K562 (cell line): Measurements from ENCODE around the gene KHDC1. TPM values are rescaled to one million over a fixed set of nuclear protein-coding genes. Genes with fewer than 3 reads are reported as not detected.

Experiments
- ATAC-seq: fragments of 200-7000 bp; cut with Tn5 transposase; 3 replicates; pipeline ENCODE4 v1.9.1; 2020; ENCODE audit warnings: moderate library complexity
- BruUV-seq: library from RNA; stranded (reverse); fragments of 400-500 nt; replicated peaks from 2 replicates; lab custom pipeline; 2021; lab: Mats Ljungman, UMichigan
- CTCF ChIA-PET: fragments of 300-600 bp; formaldehyde crosslinking; extraction: SDS; loops from one replicate; lab custom pipeline; 2021; ENCODE audit warnings: low intra/inter-chr PET ratio; lab: Yijun Ruan, JAX
- POLR2A ChIA-PET: fragments of 300-600, 350-650 bp; sonication (Branson Sonifier 250); formaldehyde crosslinking; extraction: SDS; loops from one replicate; lab custom pipeline; 2021; ENCODE audit warnings: antibody characterized with exemption, inconsistent platforms; lab: Yijun Ruan, JAX
- DNase-seq, 4 experiments: peaks; one replicate each; pipeline versions ENCODE4 v3.0.0 to v3.0.0-alpha.2; 2011 to 2018; ENCODE audit warnings: low spot score in 3 of 4, mixed read lengths in 3 of 4; ENCODE audit errors: extremely low read depth in 1 of 4
- FAIRE-seq: peaks from 2 replicates; lab custom pipeline; 2011; peaks lifted over from hg19 to GRCh38; lab: Jason Lieb, UNC
- H2AFZ ChIP-seq: 2 replicates; pipeline ENCODE4 v1.6.0; 2011; ENCODE audit warnings: low read depth, low read length, control low read depth, inconsistent platforms
- H3K27ac ChIP-seq: fragments of 200-600 bp; 3 replicates; pipeline ENCODE4 v1.8.0; 2011; ENCODE audit warnings: low read depth, mild to moderate bottlenecking, control low read depth, inconsistent platforms, low read length, moderate library complexity, mixed read lengths; ENCODE audit errors: extremely low read depth
- H3K27me3 ChIP-seq, 2 experiments: fragments of 300-600 bp in 1 of 2; 2 replicates in 1 of 2; 3 replicates in 1 of 2; pipeline versions ENCODE4 v1.6.0 to v1.8.0; 2011; ENCODE audit warnings: inconsistent platforms in 2 of 2, low read length in 2 of 2, mild to moderate bottlenecking in 1 of 2, mixed read lengths in 1 of 2, moderate library complexity in 1 of 2; ENCODE audit not compliant: control insufficient read depth in 2 of 2, insufficient read depth in 2 of 2
- H3K36me3 ChIP-seq: fragments of 300-600 bp; 3 replicates; pipeline ENCODE4 v1.8.0; 2011; ENCODE audit warnings: mild to moderate bottlenecking, low read length, inconsistent platforms; ENCODE audit not compliant: control insufficient read depth, insufficient read depth
- H3K4me1 ChIP-seq, 2 experiments: fragments of 200-600 bp in 1 of 2; replicated peaks in 1 of 2; 2 replicates in 1 of 2; 3 replicates in 1 of 2; pipeline versions ENCODE4 v1.5.1 to v1.8.0; 2011; ENCODE audit warnings: inconsistent platforms in 2 of 2, low read length in 2 of 2, mild to moderate bottlenecking in 1 of 2, mixed read lengths in 1 of 2, moderate library complexity in 1 of 2; ENCODE audit not compliant: control insufficient read depth in 2 of 2, insufficient read depth in 2 of 2
- H3K4me2 ChIP-seq: 2 replicates; pipeline ENCODE4 v1.6.1; 2011; ENCODE audit warnings: low read length, control low read depth, inconsistent platforms, mixed read lengths; ENCODE audit not compliant: insufficient read depth
- H3K4me3 ChIP-seq: fragments of 200-600 bp; sonication (generic), shearing (Covaris generic); 2 replicates; pipeline ENCODE4 v1.5.1; 2016; ENCODE audit warnings: control low read depth, inconsistent platforms
- H3K79me2 ChIP-seq: fragments of 200-600 bp; 3 replicates; pipeline ENCODE4 v1.8.0; 2011; ENCODE audit warnings: low read length, inconsistent platforms; ENCODE audit not compliant: control insufficient read depth, insufficient read depth
- H3K9ac ChIP-seq, 2 experiments: 2 replicates each; pipeline versions ENCODE4 v1.6.0 to v1.6.1; 2011; ENCODE audit warnings: low read depth in 2 of 2, low read length in 2 of 2, control low read depth in 1 of 2, inconsistent platforms in 1 of 2, mild to moderate bottlenecking in 1 of 2, mixed read lengths in 1 of 2; ENCODE audit not compliant: insufficient read depth in 1 of 2
- H3K9me1 ChIP-seq: one replicate; pipeline ENCODE4 v1.6.0; 2011; ENCODE audit warnings: inconsistent platforms, mild to moderate bottlenecking, low read length, moderate library complexity; ENCODE audit not compliant: control insufficient read depth, insufficient read depth
- H3K9me3 ChIP-seq: replicated peaks from 2 replicates; pipeline ENCODE4 v1.5.1; 2011; ENCODE audit warnings: low read depth, low read length, inconsistent platforms; ENCODE audit not compliant: control insufficient read depth, insufficient read depth
- H4K20me1 ChIP-seq: replicated peaks from 2 replicates; pipeline ENCODE4 v1.6.1; 2011; ENCODE audit warnings: low read length, inconsistent platforms, mixed read lengths; ENCODE audit not compliant: control insufficient read depth, insufficient read depth
- AFF4 ChIP-seq: sonication (generic); formaldehyde crosslinking; IDR thresholded peaks from 2 replicates; pipeline ENCODE4 v1.8.0; 2023; ENCODE audit warnings: mild to moderate bottlenecking, missing genetic modification reagents
- BCOR ChIP-seq: fragments of 450-650 bp; IDR thresholded peaks from 2 replicates; pipeline ENCODE4 v1.6.1; 2016
- BRD4 ChIP-seq: fragments of 200-600 bp; sonication (generic); IDR thresholded peaks from 2 replicates; pipeline ENCODE4 v1.6.1; 2017; ENCODE audit warnings: inconsistent platforms
- JUN ChIP-seq, 2 experiments: sonication (generic) in 1 of 2; formaldehyde crosslinking in 1 of 2; IDR thresholded peaks; 2 replicates each; pipeline versions ENCODE4 v1.6.1 to v1.8.0; 2012 to 2022; ENCODE audit warnings: borderline replicate concordance in 2 of 2, mild to moderate bottlenecking in 2 of 2, improper control_type of control experiment in 1 of 2, low read depth in 1 of 2, low read length in 1 of 2, missing genetic modification reagents in 1 of 2
- KDM2B ChIP-seq: fragments of 250-450 bp; sonication (Bioruptor Pico); IDR thresholded peaks from 2 replicates; pipeline ENCODE4 v1.8.0; 2021; ENCODE audit warnings: mild to moderate bottlenecking, moderate library complexity
- MEF2A ChIP-seq: IDR thresholded peaks from 2 replicates; pipeline ENCODE4 v1.6.1; 2011; ENCODE audit warnings: low read depth, mild to moderate bottlenecking, low read length, moderate library complexity; ENCODE audit not compliant: control insufficient read depth
- MTA3 ChIP-seq: fragments of 450-650 bp; formaldehyde crosslinking; IDR thresholded peaks from 2 replicates; pipeline ENCODE4 v1.6.1; 2017; ENCODE audit warnings: mild to moderate bottlenecking, borderline replicate concordance
- PHB2 ChIP-seq: fragments of 450-650 bp; IDR thresholded peaks from 2 replicates; pipeline ENCODE4 v1.6.1; 2017; ENCODE audit warnings: low read depth
- ZBTB12 ChIP-seq: fragments of 250-450 bp; sonication (Bioruptor Pico); IDR thresholded peaks from 2 replicates; pipeline ENCODE4 v1.4.0; 2020
- ZNF146 ChIP-seq: IDR thresholded peaks from one replicate; pipeline ENCODE4 v1.6.1; 2018; ENCODE audit warnings: missing compliant biosample characterization; ENCODE audit not compliant: unreplicated experiment
- ZNF583 ChIP-seq: fragments of 250-450 bp; sonication (Bioruptor Pico); IDR thresholded peaks from 2 replicates; pipeline ENCODE4 v1.4.0; 2020
- WGBS: fragments of 100-300 bp; shearing (Covaris generic); methylation state at CpG from one replicate; pipeline ENCODE4 v1.1.6; 2016; ENCODE audit warnings: low coverage, mixed read lengths; ENCODE audit not compliant: insufficient coverage; ENCODE audit errors: missing lambda C conversion rate; 5-methylcytosine and 5-hydroxymethylcytosine counted together
- in situ Hi-C: fragments of 300-500 bp; cut with MboI; formaldehyde crosslinking; loops from 4 replicates; pipeline ENCODE4 v1.15.0; 2018; ENCODE audit warnings: inconsistent platforms, mixed read lengths
- intact Hi-C: fragments of 100-400 bp; cut with micrococcal nuclease; formaldehyde crosslinking; loops from 2 replicates; pipeline ENCODE4 v1.14.2; 2022
- polyA plus RNA-seq, 8 experiments: library from polyadenylated mRNA; depleted of rRNA in 4 of 8; stranded (reverse) in 5 of 8; unstranded in 3 of 8; fragments of >200 nt; fragmentation: Nextera tagmentation in 2 of 8; fragmentation: Illumina TruSeq in 1 of 8; extraction: Ambion mirVana in 2 of 8; extraction: Trizol in 1 of 8; gene quantifications; 2 replicates each; pipeline versions ENCODE4 v1.2.1 to v1.2.3, GENCODE V29; 2011 to 2014; ENCODE audit warnings: inconsistent platforms in 1 of 8, missing spikeins in 1 of 8
- total RNA-seq, 7 experiments: library from RNA; depleted of rRNA in 6 of 7; stranded (reverse); fragments of >200 nt in 6 of 7; fragmentation: Illumina TruSeq in 2 of 7; extraction: Trizol in 2 of 7; gene quantifications; 2 replicates each; pipeline versions ENCODE4 v1.2.1 to v1.2.3, GENCODE V29; 2011 to 2021; ENCODE audit warnings: low replicate concordance in 1 of 7

KHDC1 gene
- total and polyA plus RNA-seq, 9 of the 15 experiments (the other 6 are each of a cell fraction or from before 2014, with no cell fraction given), result 2.5 to 19.5 (median 8.0) TPM

- TF ChIP-seq KDM2B (CRISPR knock-in tag) (no peak), MTA3 (no peak), MEF2A (no peak), PHB2 (no peak), BCOR (0 out of 2 replicates have a peak, but pooled peaks have one; percentile 22), ZNF583 (CRISPR knock-in tag) (no peak), JUN (IDR thresholded peaks at IDR 0.05; ENCODE audit: borderline replicate concordance, low read depth, low read length) (no peak), JUN (CRISPR knock-in tag; IDR thresholded peaks at IDR 0.05; ENCODE audit: borderline replicate concordance) (no peak), ZNF146 (peak; percentile 93)
Observed at GRCh38 chr6:73216859-73217258, 46.1 kb downstream of the KHDC1 start (continued).

- 0% methylated on average over 9 of the region's 9 CpGs for WGBS
- no TSS peak for BruUV-seq
- POLR2A ChIA-PET, result no interaction called here
Observed at GRCh38 chr6:73209117-73209516, 53.9 kb downstream of the KHDC1 start.

More at GRCh38 chr6:73209117-73209516, 53.9 kb downstream of the KHDC1 start:
- Histone ChIP-seq H3K4me1 (no peaks in the 10 kb centered on the region), H3K4me3 (no peak overlapping the region), H3K27me3 (peaks cover 4 to 7% of the 10 kb centered on the region in 2 experiments; a peak in 2 of 5 replicates), H3K9ac (no peak overlapping the region), H3K9me3 (no peaks in the 10 kb centered on the region), H3K36me3 (no peaks in the 10 kb centered on the region), H2AFZ (no peak overlapping the region), H3K9me1 (no peaks in the 10 kb centered on the region), H3K4me2 (no peak overlapping the region), H4K20me1 (no peaks in the 10 kb centered on the region), H3K27ac (no peak overlapping the region), H3K79me2 (no peaks in the 10 kb centered on the region)
- intact Hi-C loops (no loop called here), in situ Hi-C loops (no loop called here)
- FAIRE-seq (no peak), DNase-seq (no peak), ATAC-seq (no peak)
- CTCF ChIA-PET, result interaction anchor here (0.6 kb wide), 1 partner anchor 109 kb away, joined by 3 read pairs; no protein-coding TSS in a partner anchor
- TF ChIP-seq ZBTB12 (CRISPR knock-in tag) (no peak), BRD4 (no peak), AFF4 (no peak)
